Activated T-helper 2 cell treated with anti-CD3 and anti-CD28 coated beads, Interferon-gamma antibody, Interleukin-2, Interleukin-4, amounts not matched to agents 10 μg/mL and 5 μg/mL and 100 μg/mL, durations not matched to agents 14 hours and 24 hours and 36 hours (primary cell): ENCODE measurements around the gene PIP4K2B. TPM values are rescaled to one million over a fixed set of nuclear protein-coding genes. Genes with fewer than 3 reads are reported as not detected.
A peak's percentile ranks its signal among the peaks of the same experiment; 100 is the strongest.

Experiments
- DNase-seq: peaks from one replicate; pipeline ENCODE4 v3.0.0; 2021; ENCODE audit warnings: low spot score
- H3K27ac Mint-ChIP-seq: one replicate; pipeline ENCODE4 v1.8.0; 2021; ENCODE audit warnings: mixed read lengths
- H3K27me3 Mint-ChIP-seq: one replicate; pipeline ENCODE4 v1.8.0; 2021; ENCODE audit warnings: low read depth, mixed read lengths
- H3K36me3 Mint-ChIP-seq: one replicate; pipeline ENCODE4 v1.8.0; 2021; ENCODE audit warnings: low read depth, mixed read lengths
- H3K4me1 Mint-ChIP-seq: one replicate; pipeline ENCODE4 v1.8.0; 2021; ENCODE audit warnings: low read depth, mixed read lengths
- H3K4me3 Mint-ChIP-seq: one replicate; pipeline ENCODE4 v1.8.0; 2021; ENCODE audit warnings: low read depth, mild to moderate bottlenecking, moderate library complexity, mixed read lengths
- H3K9me3 Mint-ChIP-seq: one replicate; pipeline ENCODE4 v1.8.0; 2021; ENCODE audit warnings: mixed read lengths
- intact Hi-C: fragments of 100-400 bp; cut with micrococcal nuclease; formaldehyde crosslinking; loops from one replicate; pipeline ENCODE4 v1.15.1; 2023
- total RNA-seq: library from RNA; stranded (reverse); gene quantifications from 2 replicates; pipeline ENCODE4 v1.2.3, GENCODE V29; 2022

Gene PIP4K2B
- total RNA-seq, 1 donor from 2014 or later: 35.3 TPM

DNA sequence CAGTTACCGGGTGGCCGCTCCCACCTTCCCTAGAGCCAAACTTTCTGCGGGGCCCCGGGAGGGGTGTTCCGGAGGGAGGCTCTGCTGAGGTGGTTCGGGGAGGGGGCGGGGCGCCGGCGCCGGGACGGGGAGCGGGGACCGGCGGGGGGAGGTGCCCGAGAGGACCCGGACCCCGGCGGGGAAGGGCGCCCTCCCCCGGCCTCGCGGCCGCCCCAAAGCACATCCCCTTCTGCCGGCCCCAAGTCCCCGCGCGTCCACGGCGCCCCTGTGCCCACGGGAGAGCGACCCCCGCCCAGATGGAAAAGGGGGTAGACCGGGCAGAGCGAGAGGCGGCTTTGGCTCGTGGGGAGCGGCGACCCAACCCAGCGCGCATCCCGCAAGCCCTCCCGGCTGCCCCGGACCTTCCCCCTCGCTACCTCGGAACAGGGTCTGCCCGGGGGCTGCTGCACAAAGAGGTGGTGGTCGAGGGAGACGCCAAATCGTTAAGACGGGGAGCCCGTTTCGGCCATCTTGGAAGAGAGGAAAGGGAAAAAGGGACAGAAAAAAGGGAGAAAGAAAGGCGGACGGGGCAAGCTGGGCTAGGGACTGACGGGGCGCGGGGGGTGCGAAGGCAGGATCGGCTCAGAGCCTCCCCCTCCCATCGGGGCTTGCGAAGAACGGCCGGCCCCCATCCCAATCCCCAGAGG lies 51.8 kb downstream of the PIP4K2B start:
- no peak for DNase-seq
- Mint-ChIP-seq H3K27me3 (peaks cover 28% of the 10 kb centered on the region), H3K4me3 (peak overlapping the region; percentile 80), H3K27ac (no peak overlapping the region), H3K36me3 (peaks cover 2% of the 10 kb centered on the region), H3K9me3 (no peaks in the 10 kb centered on the region), H3K4me1 (peaks cover 39% of the 10 kb centered on the region)
- intact Hi-C loops: no loop called here

DNA sequence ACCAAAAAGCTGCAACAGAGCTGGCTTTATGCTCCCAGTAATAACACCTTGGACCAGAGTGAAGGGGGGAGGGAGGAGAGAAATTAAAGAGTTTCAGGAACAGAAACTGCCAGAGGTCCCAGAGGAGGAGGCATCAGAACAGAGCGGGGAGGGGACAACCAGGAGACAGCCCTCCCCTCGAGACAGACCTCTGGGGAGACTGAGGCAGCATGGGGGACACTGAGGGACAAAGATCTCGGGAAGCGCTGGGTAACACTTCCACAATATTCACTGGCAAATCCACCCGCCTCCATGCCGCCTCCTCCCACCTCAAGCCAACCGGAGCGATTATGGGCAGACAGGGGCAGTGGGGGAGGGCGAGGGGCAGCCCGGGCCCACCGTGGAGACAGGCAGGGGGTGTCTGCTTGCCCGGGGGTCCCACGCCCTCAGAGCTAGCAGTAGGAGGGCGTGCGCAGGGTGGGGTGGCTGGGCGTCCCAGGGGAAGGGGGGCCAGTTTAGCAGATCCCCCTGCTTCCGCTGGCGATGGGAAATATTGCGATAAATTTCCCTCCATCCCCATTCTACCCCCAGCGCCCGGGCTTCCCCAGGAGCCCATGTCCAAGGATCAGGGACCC lies 52.4 kb downstream of the PIP4K2B start:
- H3K9me3 Mint-ChIP-seq: no peaks in the 10 kb centered on the region
- H3K4me1 Mint-ChIP-seq: peaks cover 41% of the 10 kb centered on the region
- H3K36me3 Mint-ChIP-seq: no peaks in the 10 kb centered on the region
- peaks cover 28% of the 10 kb centered on the region for H3K27me3 Mint-ChIP-seq
- no peak for DNase-seq
- peak overlapping the region; percentile 75 for H3K4me3 Mint-ChIP-seq
- intact Hi-C loops: no loop called here
- H3K27ac Mint-ChIP-seq: no peak overlapping the region

DNA sequence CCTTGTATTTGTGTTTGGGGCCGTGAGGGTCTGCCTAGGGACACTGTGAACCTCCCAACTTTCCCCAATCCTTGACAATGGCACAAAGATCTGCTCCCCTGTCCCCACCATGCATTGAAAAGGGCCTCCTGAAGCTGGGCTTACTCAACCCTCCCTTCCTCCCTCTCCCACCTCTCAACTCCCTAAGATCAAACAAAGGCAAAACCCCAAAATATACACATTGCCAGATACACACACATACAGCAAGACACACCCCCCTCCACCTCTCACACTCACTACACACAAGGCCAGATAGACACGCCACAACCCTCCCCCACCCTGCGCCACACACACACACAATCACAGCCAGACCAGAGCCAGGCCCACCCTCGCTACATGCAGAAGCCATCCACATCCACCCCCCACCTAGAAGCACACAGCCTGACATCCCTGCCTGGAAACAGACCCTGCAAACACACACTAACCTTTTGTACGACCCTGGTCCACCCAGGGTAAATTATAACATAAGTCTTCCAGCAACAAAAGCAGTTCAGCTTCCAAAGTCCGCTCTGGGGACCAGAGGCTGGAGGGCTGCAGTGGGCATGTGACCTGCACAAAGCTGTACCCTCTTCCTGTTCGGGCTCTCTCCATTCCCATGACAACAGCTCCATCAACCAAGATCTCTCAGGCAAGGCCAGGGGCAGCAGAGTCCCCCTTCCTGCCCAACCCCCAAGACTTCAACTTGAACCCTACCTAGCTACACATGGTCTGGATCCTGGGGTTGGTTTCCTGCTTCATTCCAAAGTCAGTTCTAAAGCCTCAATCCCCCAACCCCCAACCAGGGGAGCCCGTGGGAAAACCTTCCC lies 53.1 kb downstream of the PIP4K2B start:
- peaks cover 27% of the 10 kb centered on the region for H3K27me3 Mint-ChIP-seq
- no peaks in the 10 kb centered on the region for H3K36me3 Mint-ChIP-seq
- intact Hi-C loops: no loop called here

DNA sequence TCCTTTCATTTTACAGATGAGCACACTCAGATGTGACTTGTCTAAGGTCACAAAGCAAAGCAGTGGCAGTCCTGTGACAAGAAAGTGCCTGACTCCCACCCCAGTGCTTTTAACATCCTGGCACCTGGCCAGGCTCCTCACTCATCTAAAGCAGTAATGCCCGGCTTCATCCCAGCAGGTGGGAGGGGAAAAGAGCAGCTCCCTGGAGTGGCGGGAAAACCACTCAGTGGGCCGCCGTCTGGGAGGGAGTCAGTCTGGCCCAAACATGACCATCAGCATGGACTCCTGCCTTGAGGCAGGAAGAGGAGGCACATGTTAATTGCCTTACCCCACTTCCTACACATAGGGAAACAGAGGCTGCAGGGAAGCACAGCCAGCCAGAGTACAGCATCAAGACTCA lies 53.8 kb downstream of the PIP4K2B start:
- H3K36me3 Mint-ChIP-seq: no peaks in the 10 kb centered on the region
- H3K27me3 Mint-ChIP-seq: peaks cover 21% of the 10 kb centered on the region
- H3K4me1 Mint-ChIP-seq: peaks cover 28% of the 10 kb centered on the region
- intact Hi-C loops: no loop called here
- DNase-seq: no peak
- no peaks in the 10 kb centered on the region for H3K9me3 Mint-ChIP-seq
- H3K4me3 Mint-ChIP-seq: peak overlapping the region; percentile 19
- H3K27ac Mint-ChIP-seq: no peak overlapping the region

More for the DNA sequence above, 53.1 kb downstream of the PIP4K2B start:
- Mint-ChIP-seq H3K27ac (no peak overlapping the region), H3K4me1 (peaks cover 34% of the 10 kb centered on the region), H3K9me3 (no peaks in the 10 kb centered on the region), H3K4me3 (peak overlapping the region; percentile 75)
- DNase-seq: no peak

DNA sequence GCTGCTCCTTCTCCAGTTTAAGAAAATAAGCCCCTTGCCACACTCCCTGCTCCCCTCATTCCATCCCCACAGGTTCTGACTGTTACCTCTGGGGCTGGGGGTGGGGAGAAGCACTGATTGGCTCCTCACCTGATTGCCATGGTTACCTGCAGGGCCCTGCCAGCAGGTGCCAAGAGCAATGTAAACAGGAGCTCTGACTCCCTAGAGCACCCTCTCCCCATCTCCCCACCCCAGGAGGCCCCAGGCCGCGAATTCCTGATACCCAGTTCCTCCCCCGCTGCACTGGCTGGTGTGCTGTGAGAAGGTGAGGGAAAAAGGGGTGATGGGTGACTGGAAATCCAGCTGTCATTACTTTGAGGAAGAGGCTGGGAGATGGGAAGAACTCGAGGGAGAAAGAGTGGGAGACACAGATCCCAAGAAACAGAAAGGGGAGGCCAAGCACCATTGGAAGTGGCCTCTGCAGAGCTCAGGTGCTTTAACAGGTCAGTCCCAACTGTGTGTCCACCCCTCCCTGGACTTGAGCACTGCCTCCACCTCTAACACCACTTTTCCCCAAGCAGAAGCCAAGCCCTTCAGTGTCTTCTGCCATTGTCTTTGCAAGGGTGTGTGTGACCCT lies 55.7 kb downstream of the PIP4K2B start:
- no peak overlapping the region for H3K27ac Mint-ChIP-seq
- intact Hi-C loops: no loop called here
- no peaks in the 10 kb centered on the region for H3K36me3 Mint-ChIP-seq
- peaks cover 21% of the 10 kb centered on the region for H3K4me1 Mint-ChIP-seq
- no peaks in the 10 kb centered on the region for H3K9me3 Mint-ChIP-seq
- no peak overlapping the region for H3K4me3 Mint-ChIP-seq
- DNase-seq: no peak
- H3K27me3 Mint-ChIP-seq: peaks cover 15% of the 10 kb centered on the region

DNA sequence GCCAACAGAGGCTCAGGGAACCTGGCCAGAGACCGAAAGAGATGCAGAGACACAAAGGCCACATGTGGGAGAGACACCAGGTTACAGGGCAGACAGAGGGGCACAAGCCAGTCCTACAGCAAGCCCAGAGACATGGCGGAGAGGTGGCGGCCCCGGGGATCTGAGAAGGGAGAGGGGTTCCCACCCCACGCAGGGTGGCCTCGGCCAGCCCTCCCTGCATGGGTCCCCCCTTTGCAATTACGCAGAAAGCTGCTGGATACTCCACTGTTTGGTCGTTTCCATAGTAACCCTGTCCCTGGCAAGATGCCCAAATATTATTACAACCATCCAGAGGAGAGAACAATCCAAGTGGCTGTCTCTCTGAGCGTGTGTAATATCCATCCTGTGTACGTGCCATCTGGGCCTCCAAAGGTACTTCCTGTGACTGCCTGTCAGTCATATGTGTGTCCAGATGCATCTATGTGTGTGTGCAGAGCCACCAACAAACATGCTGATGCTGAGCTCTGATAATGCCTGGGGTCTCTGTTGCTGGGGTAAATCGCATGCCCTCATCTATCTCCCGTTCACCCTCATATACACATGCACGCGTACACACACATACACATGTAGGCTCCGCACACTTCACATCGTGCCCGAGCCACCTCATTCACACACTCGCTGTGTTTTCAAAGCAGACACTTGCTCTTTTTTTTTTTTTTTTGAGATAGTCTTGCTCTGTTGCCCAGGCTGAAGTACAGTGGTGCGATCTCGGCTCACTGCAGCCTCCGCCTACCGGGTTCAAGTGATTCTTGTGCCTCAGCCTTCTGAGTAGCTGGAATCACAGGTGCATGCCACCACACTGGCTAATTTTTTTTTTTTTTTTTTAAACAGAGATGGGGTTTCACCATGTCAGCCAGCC lies 56.7 kb downstream of the PIP4K2B start:
- peaks cover 13% of the 10 kb centered on the region for H3K27me3 Mint-ChIP-seq
- H3K9me3 Mint-ChIP-seq: no peaks in the 10 kb centered on the region
- intact Hi-C loops: no loop called here
- no peak for DNase-seq
- H3K4me1 Mint-ChIP-seq: peaks cover 21% of the 10 kb centered on the region
- no peak overlapping the region for H3K4me3 Mint-ChIP-seq
- no peaks in the 10 kb centered on the region for H3K36me3 Mint-ChIP-seq
- peak overlapping the region; percentile 1 for H3K27ac Mint-ChIP-seq

DNA sequence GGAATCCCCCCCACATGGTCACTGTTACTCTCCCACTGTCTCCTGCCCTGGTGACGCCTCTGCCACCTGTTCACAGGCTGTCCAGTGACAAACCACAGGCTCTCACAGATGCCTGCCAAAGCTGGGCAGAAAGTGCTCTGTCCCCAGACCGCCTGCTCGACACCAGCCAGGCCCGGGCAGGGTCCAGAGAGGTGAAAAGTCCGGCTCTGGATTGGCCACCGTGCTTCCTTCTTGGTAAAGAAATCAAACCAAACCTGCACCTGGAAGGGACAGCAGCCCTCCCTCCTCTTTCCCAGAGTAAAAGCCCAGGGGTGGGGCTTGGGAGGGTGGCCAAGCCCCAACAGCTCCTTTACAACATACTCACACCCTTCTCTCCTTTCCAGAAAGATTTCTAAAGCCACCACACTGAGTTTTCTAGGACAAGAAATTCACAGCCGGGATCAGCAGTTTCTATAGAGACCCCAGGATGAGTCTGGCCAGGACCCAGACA lies 57.4 kb downstream of the PIP4K2B start:
- H3K4me3 Mint-ChIP-seq: no peak overlapping the region
- H3K36me3 Mint-ChIP-seq: no peaks in the 10 kb centered on the region
- no peaks in the 10 kb centered on the region for H3K9me3 Mint-ChIP-seq
- H3K4me1 Mint-ChIP-seq: peaks cover 21% of the 10 kb centered on the region
- peak overlapping the region; percentile 1 for H3K27ac Mint-ChIP-seq
- peaks cover 13% of the 10 kb centered on the region for H3K27me3 Mint-ChIP-seq
- DNase-seq: no peak
- intact Hi-C loops: no loop called here

DNA sequence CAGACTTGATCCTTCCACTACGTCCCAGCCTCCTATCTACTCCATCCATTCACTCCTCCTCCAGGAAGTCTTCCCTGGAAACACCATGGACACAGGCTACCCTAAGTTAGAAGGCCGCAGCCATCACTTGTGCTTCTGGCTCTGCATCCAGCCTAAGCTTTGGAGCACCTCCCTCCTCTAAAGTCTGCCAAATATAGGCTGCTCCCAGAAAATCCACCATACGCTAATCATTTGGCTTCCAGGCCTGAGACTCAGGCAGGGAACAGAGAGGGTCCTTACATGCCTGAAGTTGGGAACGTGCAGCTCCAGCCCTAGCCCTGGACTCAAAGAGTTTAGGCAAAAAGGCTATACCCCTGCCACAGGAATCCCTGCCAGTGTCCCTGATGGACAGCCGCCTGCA lies 57.9 kb downstream of the PIP4K2B start:
- H3K9me3 Mint-ChIP-seq: no peaks in the 10 kb centered on the region
- H3K27me3 Mint-ChIP-seq: peaks cover 8% of the 10 kb centered on the region
- H3K36me3 Mint-ChIP-seq: no peaks in the 10 kb centered on the region
- peaks cover 15% of the 10 kb centered on the region for H3K4me1 Mint-ChIP-seq
- no peak overlapping the region for H3K4me3 Mint-ChIP-seq
- DNase-seq: no peak
- intact Hi-C loops: no loop called here
- H3K27ac Mint-ChIP-seq: no peak overlapping the region

DNA sequence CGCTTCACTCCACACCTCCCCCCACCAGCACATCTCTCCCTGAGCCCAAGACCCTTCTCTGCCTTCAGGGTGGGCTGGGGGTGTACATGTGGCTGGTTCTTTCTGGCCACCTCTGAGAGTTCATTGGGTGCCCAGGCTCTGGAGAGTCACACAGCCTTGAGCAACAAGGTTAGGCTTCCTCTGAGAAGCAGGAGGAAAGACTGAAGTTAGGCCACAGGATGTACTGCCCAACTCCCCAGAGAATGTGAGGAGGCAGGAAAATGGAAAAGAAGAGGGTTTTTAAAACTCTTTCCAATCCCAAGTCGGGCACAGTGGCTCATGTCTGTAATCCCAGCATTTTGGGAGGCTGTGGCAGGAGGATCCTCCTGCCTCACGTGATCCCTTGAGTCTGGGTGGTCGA lies 58.5 kb downstream of the PIP4K2B start:
- intact Hi-C loops: no loop called here
- Mint-ChIP-seq H3K27me3 (peaks cover 2% of the 10 kb centered on the region), H3K27ac (no peak overlapping the region), H3K36me3 (no peaks in the 10 kb centered on the region), H3K4me3 (no peak overlapping the region), H3K9me3 (no peaks in the 10 kb centered on the region), H3K4me1 (peaks cover 9% of the 10 kb centered on the region)
- no peak for DNase-seq

DNA sequence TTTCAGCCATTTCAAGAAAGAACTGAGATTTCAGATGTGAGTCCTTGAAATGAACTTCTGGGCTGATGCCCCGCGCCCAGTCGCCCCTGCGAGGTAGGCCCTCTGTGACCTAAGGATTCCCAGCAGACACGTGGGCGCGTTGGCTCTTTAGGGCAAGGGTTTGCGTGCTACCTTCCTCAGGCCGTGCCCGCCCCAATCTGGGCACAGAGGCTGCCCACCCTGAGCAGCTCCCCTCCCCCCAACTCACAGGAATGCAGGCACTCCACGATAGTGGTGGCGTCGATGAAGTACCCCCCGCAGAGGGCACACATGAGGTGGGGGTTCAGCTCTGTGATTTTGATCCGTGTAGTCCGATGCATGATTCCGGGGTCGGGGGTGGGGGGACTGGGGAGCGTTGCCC lies 59.3 kb downstream of the PIP4K2B start:
- intact Hi-C loops: no loop called here
- H3K9me3 Mint-ChIP-seq: no peaks in the 10 kb centered on the region
- peaks cover 3% of the 10 kb centered on the region for H3K36me3 Mint-ChIP-seq
- H3K4me3 Mint-ChIP-seq: no peak overlapping the region
- peaks cover 2% of the 10 kb centered on the region for H3K27me3 Mint-ChIP-seq
- H3K4me1 Mint-ChIP-seq: peaks cover 9% of the 10 kb centered on the region
- no peak overlapping the region for H3K27ac Mint-ChIP-seq
- DNase-seq: no peak

DNA sequence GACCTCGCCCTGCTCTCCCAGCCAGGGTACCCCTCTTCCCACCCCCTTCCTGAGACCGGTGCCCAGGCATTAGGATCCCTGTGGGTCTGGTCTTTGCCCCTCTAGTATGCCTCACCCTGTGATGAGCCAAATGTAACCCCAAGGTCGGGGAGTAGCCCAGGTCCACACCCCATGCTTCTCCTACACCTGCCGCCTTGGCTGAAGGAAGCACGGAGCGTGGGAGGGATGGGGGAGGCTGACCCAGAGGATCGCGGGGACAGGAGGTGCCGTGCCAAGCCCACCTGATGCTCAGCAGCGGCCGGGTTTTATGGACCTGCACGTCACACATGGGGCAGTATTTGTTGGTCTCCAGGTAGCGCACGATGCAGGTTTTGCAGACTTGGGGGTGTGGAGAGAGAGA lies 60.1 kb downstream of the PIP4K2B start:
- peaks cover 6% of the 10 kb centered on the region for H3K36me3 Mint-ChIP-seq
- H3K27ac Mint-ChIP-seq: no peak overlapping the region
- no peak for DNase-seq
- intact Hi-C loops: no loop called here
- peaks cover 14% of the 10 kb centered on the region for H3K4me1 Mint-ChIP-seq
- no peaks in the 10 kb centered on the region for H3K27me3 Mint-ChIP-seq
- no peak overlapping the region for H3K4me3 Mint-ChIP-seq
- H3K9me3 Mint-ChIP-seq: no peaks in the 10 kb centered on the region

DNA sequence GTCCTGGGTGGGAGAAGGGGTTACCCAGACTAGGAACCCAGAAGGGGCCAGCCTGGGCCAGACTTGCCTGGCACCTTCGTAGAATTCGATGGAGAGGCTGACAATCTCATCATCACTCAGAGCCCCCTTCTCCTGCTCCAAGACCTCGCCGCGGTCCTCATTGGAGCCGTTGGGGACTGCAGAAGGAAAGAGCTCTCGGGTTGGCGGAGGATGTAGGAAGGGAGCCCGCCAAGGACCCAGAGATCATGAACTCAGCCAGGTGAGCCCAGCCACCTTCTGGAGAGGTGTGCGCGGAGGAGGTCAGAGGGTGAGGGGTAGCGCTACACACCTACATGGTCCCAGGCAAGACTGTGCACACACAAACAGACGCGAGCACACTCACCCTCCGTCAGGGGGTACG lies 60.7 kb downstream of the PIP4K2B start:
- no peak for DNase-seq
- Mint-ChIP-seq H3K27me3 (no peaks in the 10 kb centered on the region), H3K9me3 (no peaks in the 10 kb centered on the region), H3K4me1 (peaks cover 20% of the 10 kb centered on the region), H3K27ac (no peak overlapping the region), H3K36me3 (peaks cover 12% of the 10 kb centered on the region), H3K4me3 (no peak overlapping the region)
- intact Hi-C loops: no loop called here
